ENCODE measurements around the gene C4orf50.

Gene C4orf50

GRCh38 chr4:5956285-5957021 lies 61.8 kb downstream of the C4orf50 start:
- H3K4me2 ChIP-seq (ENCODE audit: insufficient read depth, low read length): no peak overlapping the region
- no peak overlapping the region for H3K4me3 ChIP-seq (ENCODE audit: low read depth in 1 of 2, low read length in 2 of 2)
- H3K4me1 ChIP-seq (ENCODE audit: insufficient read depth, low read length): no peaks in the 10 kb centered on the region
- H2AFZ ChIP-seq (ENCODE audit: low read depth, low read length): no peak overlapping the region
- H3K9ac ChIP-seq (ENCODE audit: low read depth, low read length): no peak overlapping the region
- no peaks in the 10 kb centered on the region for H3K36me3 ChIP-seq (ENCODE audit: insufficient read depth, low read length)
- no peak for ATAC-seq (ENCODE audit: insufficient read depth, low read depth)
- no peaks in the 10 kb centered on the region for H3K79me2 ChIP-seq (ENCODE audit: insufficient read depth, low read length)
- no peak for DNase-seq
- H3K27me3 ChIP-seq (ENCODE audit: insufficient read depth, low read length, poor library complexity): peaks cover 2% of the 10 kb centered on the region
- no peak for TF ChIP-seq CTCF (IDR thresholded peaks at IDR 0.05; ENCODE audit: borderline replicate concordance, extremely low read depth, low read length, poor library complexity, severe bottlenecking)
- TF ChIP-seq EZH2 (IDR thresholded peaks at IDR 0.05; ENCODE audit: borderline replicate concordance, low read depth, low read length, severe bottlenecking): no peak
- no peaks in the 10 kb centered on the region for H3K9me3 ChIP-seq (ENCODE audit: insufficient read depth, low read length, severe bottlenecking)
- H4K20me1 ChIP-seq (ENCODE audit: insufficient read depth, low read length): no peaks in the 10 kb centered on the region
- no peak overlapping the region for H3K27ac ChIP-seq (ENCODE audit: low read length)

- Histone ChIP-seq H3K27ac (ENCODE audit: low read length) (no peak overlapping the region), H3K9ac (ENCODE audit: low read depth, low read length) (no peak overlapping the region), H3K4me2 (ENCODE audit: insufficient read depth, low read length) (no peak overlapping the region), H3K27me3 (ENCODE audit: insufficient read depth, low read length, poor library complexity) (peaks cover 2% of the 10 kb centered on the region), H3K4me1 (ENCODE audit: insufficient read depth, low read length) (no peaks in the 10 kb centered on the region), H4K20me1 (ENCODE audit: insufficient read depth, low read length) (no peaks in the 10 kb centered on the region), H3K9me3 (ENCODE audit: insufficient read depth, low read length, severe bottlenecking) (no peaks in the 10 kb centered on the region), H3K4me3 (ENCODE audit: low read depth in 1 of 2, low read length in 2 of 2) (no peak overlapping the region), H3K79me2 (ENCODE audit: insufficient read depth, low read length) (no peaks in the 10 kb centered on the region), H2AFZ (ENCODE audit: low read depth, low read length) (no peak overlapping the region), H3K36me3 (ENCODE audit: insufficient read depth, low read length) (no peaks in the 10 kb centered on the region)
- TF ChIP-seq CTCF (IDR thresholded peaks at IDR 0.05; ENCODE audit: borderline replicate concordance, extremely low read depth, low read length, poor library complexity, severe bottlenecking) (no peak), EZH2 (IDR thresholded peaks at IDR 0.05; ENCODE audit: borderline replicate concordance, low read depth, low read length, severe bottlenecking) (no peak)
- DNase-seq (no peak), ATAC-seq (ENCODE audit: insufficient read depth, low read depth) (no peak)
Observed at GRCh38 chr4:5955856-5956255, 62.4 kb downstream of the C4orf50 start.

- DNase-seq (no peak), ATAC-seq (ENCODE audit: insufficient read depth, low read depth) (no peak)
Observed at GRCh38 chr4:5955201-5955821, 62.9 kb downstream of the C4orf50 start.

More at GRCh38 chr4:5955201-5955821, 62.9 kb downstream of the C4orf50 start:
- Histone ChIP-seq H2AFZ (ENCODE audit: low read depth, low read length) (no peak overlapping the region), H3K9me3 (ENCODE audit: insufficient read depth, low read length, severe bottlenecking) (no peaks in the 10 kb centered on the region), H3K36me3 (ENCODE audit: insufficient read depth, low read length) (no peaks in the 10 kb centered on the region), H3K27ac (ENCODE audit: low read length) (no peak overlapping the region), H3K4me3 (ENCODE audit: low read depth in 1 of 2, low read length in 2 of 2) (no peak overlapping the region), H4K20me1 (ENCODE audit: insufficient read depth, low read length) (no peaks in the 10 kb centered on the region), H3K4me1 (ENCODE audit: insufficient read depth, low read length) (no peaks in the 10 kb centered on the region), H3K9ac (ENCODE audit: low read depth, low read length) (no peak overlapping the region), H3K79me2 (ENCODE audit: insufficient read depth, low read length) (no peaks in the 10 kb centered on the region), H3K27me3 (ENCODE audit: insufficient read depth, low read length, poor library complexity) (peaks cover 2% of the 10 kb centered on the region), H3K4me2 (ENCODE audit: insufficient read depth, low read length) (no peak overlapping the region)
- TF ChIP-seq EZH2 (IDR thresholded peaks at IDR 0.05; ENCODE audit: borderline replicate concordance, low read depth, low read length, severe bottlenecking) (no peak), CTCF (IDR thresholded peaks at IDR 0.05; ENCODE audit: borderline replicate concordance, extremely low read depth, low read length, poor library complexity, severe bottlenecking) (no peak)

All from DND-41 (cell line).